H1 (cell line): ENCODE measurements around the gene TNFRSF11A.

ENCODE experiments used
- CHD2 ChIP-seq: IDR thresholded peaks from 2 replicates; pipeline ENCODE4 v1.6.1; 2012; ENCODE audit warnings: low read length, improper control_type of control experiment
- CTCF ChIP-seq, 3 experiments: IDR thresholded peaks; 1 replicate in 2 of 3; 2 replicates in 1 of 3; pipeline versions ENCODE4 v1.5.1 to v1.6.1; 2011; ENCODE audit warnings: low read length in 3 of 3, mild to moderate bottlenecking in 3 of 3, inconsistent platforms in 2 of 3, low read depth in 1 of 3, moderate library complexity in 1 of 3; ENCODE audit not compliant: insufficient read depth in 1 of 3; ENCODE audit errors: control extremely low read depth in 1 of 3
- EGR1 ChIP-seq: IDR thresholded peaks from 2 replicates; pipeline ENCODE4 v1.6.1; 2011; ENCODE audit warnings: low read depth, low read length, borderline replicate concordance
- SIN3A ChIP-seq, 2 experiments: IDR thresholded peaks in 1 of 2; conservative IDR thresholded peaks in 1 of 2; 2 replicates each; pipeline ENCODE4 v1.6.1; 2011 to 2012; ENCODE audit warnings: low read length in 2 of 2, improper control_type of control experiment in 1 of 2, low read depth in 1 of 2, mild to moderate bottlenecking in 1 of 2

GRCh38 chr18:62389761-62390481 lies 64.8 kb downstream of the TNFRSF11A start:
- TF ChIP-seq SIN3A (conservative IDR thresholded peaks at IDR 0.05 in 1 of 2, IDR thresholded peaks at IDR 0.05 in 1 of 2; ENCODE audit: low read depth in 1 of 2, low read length in 2 of 2) (no peak), CTCF (IDR thresholded peaks at IDR 0.05; ENCODE audit: control extremely low read depth in 1 of 3, insufficient read depth in 1 of 3, low read depth in 1 of 3, low read length in 3 of 3) (no peak), EGR1 (no peak), CHD2 (no peak)
